ENCODE results near the gene PIK3C2G. TPM values are rescaled to one million over a fixed set of nuclear protein-coding genes. Genes with fewer than 3 reads are reported as not detected.

Gene PIK3C2G
- total RNA-seq, 1 experiment from 2014 or later, result not detected

DNA sequence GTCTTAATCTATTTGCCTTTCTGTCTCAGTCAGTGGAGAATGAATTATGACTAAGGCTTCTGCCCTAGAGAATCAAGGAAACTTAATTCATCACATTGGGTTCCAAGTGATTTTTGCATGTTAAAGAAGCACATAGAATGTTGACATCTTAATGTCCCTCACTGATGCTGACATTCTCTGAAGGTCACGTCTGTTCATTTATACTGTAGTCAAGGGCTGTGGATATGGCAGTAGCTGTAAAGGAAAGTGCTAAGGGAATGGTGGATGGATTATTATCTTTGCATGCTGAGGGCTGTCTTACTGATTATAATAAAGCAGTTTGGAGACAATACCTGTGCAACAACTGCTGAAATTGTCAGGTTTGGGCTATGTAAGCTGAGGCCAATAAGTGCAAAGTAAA lies 315.3 kb downstream of the PIK3C2G start:
- Histone ChIP-seq H2BK5ac (ENCODE audit: insufficient read length, low read length) (no peak overlapping the region), H2AFZ (ENCODE audit: low read length) (no peak overlapping the region), H4K5ac (ENCODE audit: insufficient read length, low read depth, low read length) (no peak overlapping the region), H3T11ph (ENCODE audit: low read length) (no peak overlapping the region), H3K79me1 (ENCODE audit: insufficient read depth, low read depth, low read length, poor library complexity, severe bottlenecking) (no peaks in the 10 kb centered on the region), H3K18ac (ENCODE audit: insufficient read length, low read depth, low read length) (no peak overlapping the region), H2BK20ac (ENCODE audit: low read depth, low read length, poor library complexity, severe bottlenecking) (no peak overlapping the region), H3K4me1 (ENCODE audit: insufficient read depth, low read length) (no peaks in the 10 kb centered on the region), H3K23me2 (ENCODE audit: insufficient read length, low read depth, low read length, poor library complexity, severe bottlenecking) (no peaks in the 10 kb centered on the region), H2BK12ac (ENCODE audit: insufficient read length, low read depth, low read length) (no peak overlapping the region), H3K79me2 (ENCODE audit: insufficient read depth, low read length) (no peaks in the 10 kb centered on the region), H3K23ac (ENCODE audit: insufficient read length, low read depth, low read length) (no peak overlapping the region), H3K14ac (ENCODE audit: insufficient read depth, low read length) (no peak overlapping the region), H3K27me3 (ENCODE audit: insufficient read depth, low read length) (no peaks in the 10 kb centered on the region), H4K20me1 (ENCODE audit: control insufficient read depth, insufficient read depth, insufficient read length) (no peaks in the 10 kb centered on the region), H4K91ac (ENCODE audit: insufficient read length, low read depth, low read length) (no peak overlapping the region), H3K4me2 (ENCODE audit: insufficient read depth, insufficient read length, low read length) (no peak overlapping the region), H4K8ac (replicated peaks; ENCODE audit: insufficient read length, low read depth, low read length) (no peak overlapping the region), H2BK120ac (ENCODE audit: low read depth, low read length, poor library complexity, severe bottlenecking) (no peak overlapping the region), H3K56ac (ENCODE audit: insufficient read length, low read depth, low read length) (no peak overlapping the region), H3K4ac (ENCODE audit: low read depth, low read length) (no peak overlapping the region), H3K9me3 (ENCODE audit: control insufficient read depth, low read depth, low read length) (no peaks in the 10 kb centered on the region), H2BK15ac (ENCODE audit: low read depth, low read length) (no peak overlapping the region), H2AK5ac (ENCODE audit: insufficient read length, low read length) (no peak overlapping the region), H3K9ac (ENCODE audit: extremely low read depth, insufficient read length, low read length) (no peak overlapping the region), H3K27ac (ENCODE audit: insufficient read length, low read depth, low read length) (no peak overlapping the region)
- no peak for DNase-seq
- H3K4me1 Mint-ChIP-seq, result no peaks in the 10 kb centered on the region
- no CpG with 5 or more reads among the region's 1 CpG for whole genome bisulfite sequencing (ENCODE audit: extremely low coverage, insufficient read length, low lambda C conversion rate)
- TF ChIP-seq, protein P1, sequence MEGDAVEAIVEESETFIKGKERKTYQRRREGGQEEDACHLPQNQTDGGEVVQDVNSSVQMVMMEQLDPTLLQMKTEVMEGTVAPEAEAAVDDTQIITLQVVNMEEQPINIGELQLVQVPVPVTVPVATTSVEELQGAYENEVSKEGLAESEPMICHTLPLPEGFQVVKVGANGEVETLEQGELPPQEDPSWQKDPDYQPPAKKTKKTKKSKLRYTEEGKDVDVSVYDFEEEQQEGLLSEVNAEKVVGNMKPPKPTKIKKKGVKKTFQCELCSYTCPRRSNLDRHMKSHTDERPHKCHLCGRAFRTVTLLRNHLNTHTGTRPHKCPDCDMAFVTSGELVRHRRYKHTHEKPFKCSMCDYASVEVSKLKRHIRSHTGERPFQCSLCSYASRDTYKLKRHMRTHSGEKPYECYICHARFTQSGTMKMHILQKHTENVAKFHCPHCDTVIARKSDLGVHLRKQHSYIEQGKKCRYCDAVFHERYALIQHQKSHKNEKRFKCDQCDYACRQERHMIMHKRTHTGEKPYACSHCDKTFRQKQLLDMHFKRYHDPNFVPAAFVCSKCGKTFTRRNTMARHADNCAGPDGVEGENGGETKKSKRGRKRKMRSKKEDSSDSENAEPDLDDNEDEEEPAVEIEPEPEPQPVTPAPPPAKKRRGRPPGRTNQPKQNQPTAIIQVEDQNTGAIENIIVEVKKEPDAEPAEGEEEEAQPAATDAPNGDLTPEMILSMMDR (conservative IDR thresholded peaks at IDR 0.05), result no peak
- H3K36me3 Mint-ChIP-seq (ENCODE audit: insufficient read depth in 1 of 3, low read depth in 3 of 3), result no peaks in the 10 kb centered on the region
- no peak overlapping the region for H3K27ac Mint-ChIP-seq
- H3K9me3 Mint-ChIP-seq, result no peaks in the 10 kb centered on the region; a peak in 1 of 5 replicates
- H3K27me3 Mint-ChIP-seq (ENCODE audit: low read depth), result no peaks in the 10 kb centered on the region
- H3K4me3 Mint-ChIP-seq, result no peak overlapping the region
